BJ (cell line): ENCODE data around the gene TERB1. TPM values are rescaled to one million over a fixed set of nuclear protein-coding genes. Genes with fewer than 3 reads are reported as not detected.

Experiments
- CTCF ChIA-PET: fragments of 350-600 bp; formaldehyde crosslinking; extraction: SDS; loops from one replicate; lab custom pipeline; 2021; ENCODE audit warnings: antibody characterized with exemption, inconsistent platforms; lab: Yijun Ruan, JAX
- POLR2A ChIA-PET: fragments of 300-600 bp; sonication (Branson Sonifier 250); formaldehyde crosslinking; extraction: SDS; loops from one replicate; lab custom pipeline; 2021; ENCODE audit warnings: antibody characterized with exemption; lab: Charles Lee
- DNase-seq: peaks from one replicate; pipeline ENCODE4 v3.0.0-alpha.2; 2011; ENCODE audit warnings: low read depth
- H3K27me3 ChIP-seq: 2 replicates; pipeline ENCODE4 v1.6.0; 2011; ENCODE audit warnings: low read length; ENCODE audit not compliant: control insufficient read depth, insufficient read depth
- H3K36me3 ChIP-seq: 2 replicates; pipeline ENCODE4 v1.5.1; 2011; ENCODE audit warnings: low read length; ENCODE audit not compliant: control insufficient read depth, insufficient read depth
- H3K4me3 ChIP-seq: 2 replicates; pipeline ENCODE4 v1.5.1; 2011; ENCODE audit warnings: low read depth, mild to moderate bottlenecking, control low read depth, low read length
- polyA plus RNA-seq: library from polyadenylated mRNA; depleted of rRNA; stranded (reverse); fragments of >200 nt; gene quantifications from 2 replicates; pipeline ENCODE4 v1.2.3, GENCODE V29; 2011; rRNA removed
- TF ChIP-seq, protein P1 (sequence below): IDR thresholded peaks from 2 replicates; pipeline ENCODE4 v1.5.1; 2011; ENCODE audit warnings: low read depth, mild to moderate bottlenecking, control low read depth, inconsistent platforms, low read length, moderate library complexity; ENCODE audit not compliant: insufficient read depth

TERB1 gene
- polyA plus RNA-seq, 1 experiment: not detected

DNA sequence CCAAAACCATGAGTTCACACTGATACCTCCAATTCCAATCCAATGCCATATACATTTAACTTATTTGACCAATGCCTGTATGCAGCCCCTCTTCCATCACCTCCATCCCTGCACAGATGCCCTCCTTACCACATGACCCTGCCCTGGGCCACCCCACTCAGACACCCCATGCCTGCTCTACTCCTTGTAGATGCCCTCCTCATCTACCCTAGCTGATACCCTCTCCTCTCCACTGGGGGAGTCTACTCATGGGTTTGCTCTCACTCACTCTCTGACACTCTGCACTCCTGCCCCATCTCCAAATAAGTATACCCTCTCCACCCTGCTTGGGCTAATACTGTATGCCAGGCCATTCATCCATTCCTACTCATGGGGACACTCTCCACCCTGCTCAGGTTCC is 88.9 kb downstream of the TERB1 start:
- ChIA-PET POLR2A (no interaction called here), CTCF (interaction anchor here (0.7 to 2.7 kb wide), 5 partner anchors 10 to 51 kb away, joined by 3 to 16 read pairs (median 5); no protein-coding TSS in a partner anchor)
- Histone ChIP-seq H3K27me3 (no peaks in the 10 kb centered on the region), H3K36me3 (no peaks in the 10 kb centered on the region), H3K4me3 (no peak overlapping the region)
- TF ChIP-seq, protein P1, sequence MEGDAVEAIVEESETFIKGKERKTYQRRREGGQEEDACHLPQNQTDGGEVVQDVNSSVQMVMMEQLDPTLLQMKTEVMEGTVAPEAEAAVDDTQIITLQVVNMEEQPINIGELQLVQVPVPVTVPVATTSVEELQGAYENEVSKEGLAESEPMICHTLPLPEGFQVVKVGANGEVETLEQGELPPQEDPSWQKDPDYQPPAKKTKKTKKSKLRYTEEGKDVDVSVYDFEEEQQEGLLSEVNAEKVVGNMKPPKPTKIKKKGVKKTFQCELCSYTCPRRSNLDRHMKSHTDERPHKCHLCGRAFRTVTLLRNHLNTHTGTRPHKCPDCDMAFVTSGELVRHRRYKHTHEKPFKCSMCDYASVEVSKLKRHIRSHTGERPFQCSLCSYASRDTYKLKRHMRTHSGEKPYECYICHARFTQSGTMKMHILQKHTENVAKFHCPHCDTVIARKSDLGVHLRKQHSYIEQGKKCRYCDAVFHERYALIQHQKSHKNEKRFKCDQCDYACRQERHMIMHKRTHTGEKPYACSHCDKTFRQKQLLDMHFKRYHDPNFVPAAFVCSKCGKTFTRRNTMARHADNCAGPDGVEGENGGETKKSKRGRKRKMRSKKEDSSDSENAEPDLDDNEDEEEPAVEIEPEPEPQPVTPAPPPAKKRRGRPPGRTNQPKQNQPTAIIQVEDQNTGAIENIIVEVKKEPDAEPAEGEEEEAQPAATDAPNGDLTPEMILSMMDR: no peak
- no peak for DNase-seq

DNA sequence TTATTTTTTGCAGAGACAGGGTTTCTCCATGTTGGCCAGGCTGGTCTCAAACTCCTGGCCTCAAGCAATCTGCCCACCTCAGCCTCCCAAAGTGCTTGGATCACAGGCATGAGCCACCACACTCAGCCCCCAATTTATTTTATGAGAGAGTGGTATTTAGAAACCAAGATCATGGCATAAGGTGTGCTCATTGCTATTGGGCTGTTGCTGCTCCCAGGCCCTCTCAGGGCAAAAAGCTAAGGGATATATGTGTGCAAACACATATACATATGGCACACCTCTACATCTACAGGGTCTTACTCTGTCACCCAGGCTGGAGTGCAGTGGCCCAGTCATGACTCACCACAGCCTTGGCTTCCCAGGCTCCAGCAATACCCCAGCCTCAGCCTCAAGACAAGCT is 89.8 kb downstream of the TERB1 start:
- TF ChIP-seq, protein P1: no peak
- no peak for DNase-seq
- Histone ChIP-seq H3K4me3 (no peak overlapping the region), H3K36me3 (no peaks in the 10 kb centered on the region), H3K27me3 (no peaks in the 10 kb centered on the region)
- ChIA-PET CTCF (interaction anchor here (0.6 to 2.7 kb wide), 4 partner anchors 11 to 196 kb away, joined by 3 to 16 read pairs (median 4); no protein-coding TSS in a partner anchor), POLR2A (no interaction called here)

DNA sequence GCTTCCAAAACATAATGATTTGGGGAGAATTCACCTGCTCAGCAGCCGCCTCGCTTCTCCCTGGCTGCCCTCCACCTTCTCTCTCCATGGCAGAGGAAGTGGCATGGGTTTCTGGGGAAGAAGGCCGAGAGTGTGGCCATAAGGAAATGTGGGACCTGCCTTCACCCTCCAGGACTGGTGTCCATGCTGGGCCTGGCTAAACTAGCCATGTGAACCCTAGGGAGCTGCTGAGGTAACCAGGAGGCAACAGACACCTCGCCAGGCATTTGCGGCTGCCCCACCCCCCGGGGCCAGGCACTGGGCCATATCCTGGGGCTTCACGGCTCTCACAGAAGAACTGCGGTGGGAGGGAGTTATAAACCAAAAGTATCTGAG is 94.9 kb downstream of the TERB1 start:
- no peak overlapping the region for H3K4me3 ChIP-seq
- no peak for DNase-seq
- H3K27me3 ChIP-seq: no peaks in the 10 kb centered on the region
- ChIA-PET CTCF (interaction anchor here (1.2 kb wide), 1 partner anchor 9 kb away, joined by 3 read pairs; no protein-coding TSS in a partner anchor), POLR2A (no interaction called here)
- TF ChIP-seq, protein P1: no peak
- no peaks in the 10 kb centered on the region for H3K36me3 ChIP-seq

DNA sequence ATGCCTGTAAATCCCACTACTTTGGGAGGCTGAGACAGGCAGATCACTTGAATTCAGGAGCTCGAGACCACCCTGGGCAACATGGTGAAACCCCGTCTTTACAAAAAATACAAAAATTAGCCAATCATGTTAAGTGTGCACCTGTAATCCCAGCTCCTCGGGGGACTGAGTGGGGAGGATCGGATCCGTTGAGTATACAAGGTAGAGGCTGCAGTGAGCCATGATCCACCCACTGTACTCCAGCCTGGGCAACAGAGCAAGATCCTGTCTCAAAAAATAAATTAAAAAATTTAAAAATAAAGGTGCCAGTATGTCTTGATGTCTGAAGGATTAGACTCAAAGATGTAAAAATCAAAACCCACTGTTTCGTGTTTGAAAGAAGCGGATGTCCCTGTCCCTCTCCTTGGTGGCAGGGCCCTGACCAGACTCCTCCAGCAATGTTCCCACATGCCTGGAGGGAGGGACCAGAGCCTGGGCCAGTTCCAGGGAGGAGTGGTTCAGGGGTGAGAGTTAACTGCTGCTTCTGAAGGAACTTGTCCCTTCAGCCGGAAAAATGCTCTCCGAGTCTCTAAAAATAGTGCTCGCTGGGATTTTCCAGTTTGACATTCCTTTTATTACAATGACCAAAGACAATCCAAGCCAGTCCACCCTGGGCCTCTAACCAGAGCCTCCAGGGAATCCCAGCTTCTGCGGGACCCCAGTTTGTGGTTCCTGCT is 95.4 kb downstream of the TERB1 start:
- Histone ChIP-seq H3K36me3 (no peaks in the 10 kb centered on the region), H3K4me3 (no peak overlapping the region), H3K27me3 (no peaks in the 10 kb centered on the region)
- no peak for DNase-seq
- CTCF ChIA-PET: interaction anchor here (1.2 kb wide), 1 partner anchor 9 kb away, joined by 3 read pairs; no protein-coding TSS in a partner anchor
- TF ChIP-seq, protein P1: no peak
- POLR2A ChIA-PET: no interaction called here

Other genes starting within 250 kb of the TERB1 start
- gene CKLF, start 249.0 kb downstream of the TERB1 start, polyA plus RNA-seq: 60.8 and 66.9 TPM in 2 replicates
- gene CMTM1, start 235.1 kb downstream of the TERB1 start, polyA plus RNA-seq: 2.7 and 3.2 TPM in 2 replicates
- not detected in 2 replicates for gene CMTM2, start 222.1 kb downstream of the TERB1 start, polyA plus RNA-seq
- 31.3 and 35.5 TPM in 2 replicates for gene CMTM3, start 196.9 kb downstream of the TERB1 start, polyA plus RNA-seq
- 24.8 and 28.0 TPM in 2 replicates for gene CMTM4, start 104.8 kb downstream of the TERB1 start, polyA plus RNA-seq
- gene DYNC1LI2, start 50.0 kb downstream of the TERB1 start, polyA plus RNA-seq: 82.0 and 82.8 TPM in 2 replicates
- gene NAE1, start 29.4 kb upstream of the TERB1 start, polyA plus RNA-seq: 27.3 and 43.6 TPM in 2 replicates
- not detected in 2 replicates for gene CA7, start 42.8 kb upstream of the TERB1 start, polyA plus RNA-seq
- gene PDP2, start 78.9 kb upstream of the TERB1 start, polyA plus RNA-seq: 8.1 and 10.3 TPM in 2 replicates
- gene CDH16, start 117.3 kb upstream of the TERB1 start, polyA plus RNA-seq: not detected in 2 replicates
- gene RRAD, start 124.0 kb upstream of the TERB1 start, polyA plus RNA-seq: 1.8 and 3.8 TPM in 2 replicates
- 155 and 171 TPM in 2 replicates for gene CIAO2B, start 132.8 kb upstream of the TERB1 start, polyA plus RNA-seq
- gene CES2, start 133.9 kb upstream of the TERB1 start, polyA plus RNA-seq: 23.8 and 33.3 TPM in 2 replicates
- 0.07 and 0.13 TPM in 2 replicates for gene CES3, start 159.7 kb upstream of the TERB1 start, polyA plus RNA-seq
- gene CES4A, start 187.0 kb upstream of the TERB1 start, polyA plus RNA-seq: 3.6 and 4.5 TPM in 2 replicates
- 14.7 and 28.4 TPM in 2 replicates for gene CBFB, start 227.6 kb upstream of the TERB1 start, polyA plus RNA-seq